Measurements from ENCODE around the gene CIITA. TPM values are rescaled to one million over a fixed set of nuclear protein-coding genes. Genes with fewer than 3 reads are reported as not detected.

The CIITA gene
- total RNA-seq, 1 donor from 2014 or later = 401 TPM

DNA sequence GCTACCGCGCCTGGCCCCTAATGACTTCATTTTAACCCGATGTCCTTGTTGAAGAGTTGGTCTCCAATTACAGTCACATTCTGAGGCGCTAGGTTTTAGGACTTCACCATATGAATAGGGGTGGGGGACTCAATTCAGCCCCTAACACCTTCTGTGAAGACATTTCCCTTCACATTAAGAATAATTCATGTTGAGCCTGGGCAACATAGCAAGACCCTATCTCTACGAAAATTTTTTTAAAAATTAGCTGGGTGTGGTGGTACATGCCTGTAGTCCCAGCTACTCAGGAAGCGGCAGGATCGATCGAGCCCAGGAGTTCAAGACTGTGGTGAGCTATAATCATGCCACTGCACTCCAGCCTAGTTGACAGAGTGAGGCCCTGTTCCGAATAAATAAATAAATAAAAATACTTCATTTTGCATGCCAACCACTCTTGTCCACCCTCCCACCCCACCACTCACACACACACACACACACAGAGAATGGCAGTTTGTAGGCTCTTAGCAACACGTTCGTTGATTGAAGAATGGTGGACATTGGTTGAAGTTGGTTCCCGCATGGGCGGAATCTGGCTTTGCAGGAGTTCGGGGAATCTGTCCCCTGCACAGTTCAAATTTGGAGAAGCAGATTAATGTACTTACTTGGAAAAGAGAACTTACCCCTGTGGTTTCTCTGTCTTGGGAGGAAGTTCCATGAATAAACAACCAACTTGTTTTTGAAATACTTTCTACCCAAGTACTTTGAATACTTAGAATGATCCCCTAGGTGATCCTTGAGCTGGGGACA lies 30.6 kb upstream of the CIITA start:
- Mint-ChIP-seq H3K27ac (no peak overlapping the region), H3K4me1 (peaks cover 55% of the 10 kb centered on the region), H3K4me3 (no peak overlapping the region), H3K36me3 (ENCODE audit: low read depth) (peaks cover 5% of the 10 kb centered on the region), H3K27me3 (no peaks in the 10 kb centered on the region), H3K9me3 (no peaks in the 10 kb centered on the region)
- DNase-seq = no peak
- ChIA-PET POLR2A (interaction anchor here (0.9 kb wide), 1 partner anchor 11 kb away, joined by 3 read pairs; no protein-coding TSS in a partner anchor), CTCF (no interaction called here)
- ATAC-seq (ENCODE audit: low read depth) = no peak
- intact Hi-C loops (cut with micrococcal nuclease) = no loop called here
- TF ChIP-seq, protein P1, sequence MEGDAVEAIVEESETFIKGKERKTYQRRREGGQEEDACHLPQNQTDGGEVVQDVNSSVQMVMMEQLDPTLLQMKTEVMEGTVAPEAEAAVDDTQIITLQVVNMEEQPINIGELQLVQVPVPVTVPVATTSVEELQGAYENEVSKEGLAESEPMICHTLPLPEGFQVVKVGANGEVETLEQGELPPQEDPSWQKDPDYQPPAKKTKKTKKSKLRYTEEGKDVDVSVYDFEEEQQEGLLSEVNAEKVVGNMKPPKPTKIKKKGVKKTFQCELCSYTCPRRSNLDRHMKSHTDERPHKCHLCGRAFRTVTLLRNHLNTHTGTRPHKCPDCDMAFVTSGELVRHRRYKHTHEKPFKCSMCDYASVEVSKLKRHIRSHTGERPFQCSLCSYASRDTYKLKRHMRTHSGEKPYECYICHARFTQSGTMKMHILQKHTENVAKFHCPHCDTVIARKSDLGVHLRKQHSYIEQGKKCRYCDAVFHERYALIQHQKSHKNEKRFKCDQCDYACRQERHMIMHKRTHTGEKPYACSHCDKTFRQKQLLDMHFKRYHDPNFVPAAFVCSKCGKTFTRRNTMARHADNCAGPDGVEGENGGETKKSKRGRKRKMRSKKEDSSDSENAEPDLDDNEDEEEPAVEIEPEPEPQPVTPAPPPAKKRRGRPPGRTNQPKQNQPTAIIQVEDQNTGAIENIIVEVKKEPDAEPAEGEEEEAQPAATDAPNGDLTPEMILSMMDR (IDR thresholded peaks at IDR 0.05) = no peak

GRCh38 chr16:10847176-10847575 lies 29.8 kb upstream of the CIITA start:
- H3K27me3 Mint-ChIP-seq = no peaks in the 10 kb centered on the region
- peaks cover 5% of the 10 kb centered on the region for H3K36me3 Mint-ChIP-seq (ENCODE audit: low read depth)
- H3K4me1 Mint-ChIP-seq = peaks cover 61% of the 10 kb centered on the region
- no peak overlapping the region for H3K27ac Mint-ChIP-seq
- H3K9me3 Mint-ChIP-seq = no peaks in the 10 kb centered on the region
- TF ChIP-seq, protein P1 (IDR thresholded peaks at IDR 0.05) = no peak
- intact Hi-C loops (cut with micrococcal nuclease) = no loop called here
- ATAC-seq (ENCODE audit: low read depth) = no peak
- POLR2A ChIA-PET = interaction anchor here (0.9 to 1.4 kb wide), 2 partner anchors 10 to 11 kb away, joined by 3 read pairs; no protein-coding TSS in a partner anchor
- H3K4me3 Mint-ChIP-seq = no peak overlapping the region
- no peak for DNase-seq
- CTCF ChIA-PET = no interaction called here

- TF ChIP-seq, protein P1 (IDR thresholded peaks at IDR 0.05) = no peak
Observed at GRCh38 chr16:10849736-10850477, 27.1 kb upstream of the CIITA start.

DNA sequence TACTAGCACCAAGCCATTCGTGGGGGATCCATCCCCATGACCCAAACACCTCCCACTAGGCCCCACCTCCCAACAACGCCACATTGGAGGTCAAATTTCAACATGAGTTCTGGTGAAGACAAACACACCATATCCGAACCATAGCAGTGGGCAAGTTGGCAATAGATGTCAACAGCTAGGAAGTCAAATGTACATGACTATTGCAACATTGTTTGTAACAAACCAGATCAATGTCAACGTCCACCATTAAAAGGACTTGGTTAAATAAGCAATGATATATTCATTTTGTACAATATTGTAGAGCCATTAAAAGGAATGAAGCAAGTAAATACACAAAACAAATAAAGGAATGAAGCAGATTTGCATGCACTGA lies 26.5 kb upstream of the CIITA start:
- DNase-seq (no peak), ATAC-seq (ENCODE audit: low read depth) (no peak)
- Mint-ChIP-seq H3K4me1 (peaks cover 56% of the 10 kb centered on the region), H3K9me3 (no peaks in the 10 kb centered on the region), H3K36me3 (ENCODE audit: low read depth) (peaks cover 12% of the 10 kb centered on the region), H3K27ac (no peak overlapping the region), H3K4me3 (no peak overlapping the region), H3K27me3 (no peaks in the 10 kb centered on the region)
- POLR2A ChIA-PET = interaction anchor here (0.6 to 1.5 kb wide), 2 partner anchors 26 to 97 kb away, joined by 4 read pairs; partner anchors contain the start of gene CIITA
- CTCF ChIA-PET = no interaction called here
- TF ChIP-seq, protein P1 (IDR thresholded peaks at IDR 0.05) = no peak
- intact Hi-C loops (cut with micrococcal nuclease) = loop anchor here (2.0 kb wide), 1 partner anchor 18 kb away; no protein-coding TSS in a partner anchor

More at GRCh38 chr16:10849736-10850477, 27.1 kb upstream of the CIITA start:
- DNase-seq (no peak), ATAC-seq (ENCODE audit: low read depth) (no peak)
- Mint-ChIP-seq H3K4me1 (peaks cover 58% of the 10 kb centered on the region), H3K4me3 (no peak overlapping the region), H3K27me3 (no peaks in the 10 kb centered on the region), H3K27ac (peak overlapping the region; percentile 50), H3K36me3 (ENCODE audit: low read depth) (peaks cover 14% of the 10 kb centered on the region), H3K9me3 (no peaks in the 10 kb centered on the region)
- POLR2A ChIA-PET = interaction anchor here (0.7 to 1.5 kb wide), 2 partner anchors 27 to 42 kb away, joined by 4 to 5 read pairs; partner anchors contain the start of gene CIITA
- CTCF ChIA-PET = no interaction called here
- intact Hi-C loops (cut with micrococcal nuclease) = loop anchor here (2.0 kb wide), 1 partner anchor 17 kb away; no protein-coding TSS in a partner anchor

GRCh38 chr16:10851512-10851911 lies 25.5 kb upstream of the CIITA start:
- H3K27ac Mint-ChIP-seq = no peak overlapping the region
- TF ChIP-seq, protein P1 (IDR thresholded peaks at IDR 0.05) = no peak
- peaks cover 56% of the 10 kb centered on the region for H3K4me1 Mint-ChIP-seq

More at GRCh38 chr16:10851512-10851911, 25.5 kb upstream of the CIITA start:
- DNase-seq = no peak
- H3K4me3 Mint-ChIP-seq = no peak overlapping the region
- peaks cover 14% of the 10 kb centered on the region for H3K36me3 Mint-ChIP-seq (ENCODE audit: low read depth)
- CTCF ChIA-PET = no interaction called here
- POLR2A ChIA-PET = interaction anchor here (0.7 to 1.6 kb wide), 3 partner anchors 9 to 24 kb away, joined by 3 to 6 read pairs (median 4); no protein-coding TSS in a partner anchor
- H3K27me3 Mint-ChIP-seq = no peaks in the 10 kb centered on the region
- ATAC-seq (ENCODE audit: low read depth) = no peak
- no peaks in the 10 kb centered on the region for H3K9me3 Mint-ChIP-seq
- intact Hi-C loops (cut with micrococcal nuclease) = loop anchor here (2.0 kb wide), 1 partner anchor 19 kb away; no protein-coding TSS in a partner anchor
